GM19452 (cell line): ENCODE data around the gene MYO9B.

Experiments
- ATAC-seq: cut with Tn5 transposase; IDR thresholded peaks from one replicate; pipeline ENCODE4 v1.9.1; 2021; ENCODE audit not compliant: unreplicated experiment

MYO9B gene

DNA sequence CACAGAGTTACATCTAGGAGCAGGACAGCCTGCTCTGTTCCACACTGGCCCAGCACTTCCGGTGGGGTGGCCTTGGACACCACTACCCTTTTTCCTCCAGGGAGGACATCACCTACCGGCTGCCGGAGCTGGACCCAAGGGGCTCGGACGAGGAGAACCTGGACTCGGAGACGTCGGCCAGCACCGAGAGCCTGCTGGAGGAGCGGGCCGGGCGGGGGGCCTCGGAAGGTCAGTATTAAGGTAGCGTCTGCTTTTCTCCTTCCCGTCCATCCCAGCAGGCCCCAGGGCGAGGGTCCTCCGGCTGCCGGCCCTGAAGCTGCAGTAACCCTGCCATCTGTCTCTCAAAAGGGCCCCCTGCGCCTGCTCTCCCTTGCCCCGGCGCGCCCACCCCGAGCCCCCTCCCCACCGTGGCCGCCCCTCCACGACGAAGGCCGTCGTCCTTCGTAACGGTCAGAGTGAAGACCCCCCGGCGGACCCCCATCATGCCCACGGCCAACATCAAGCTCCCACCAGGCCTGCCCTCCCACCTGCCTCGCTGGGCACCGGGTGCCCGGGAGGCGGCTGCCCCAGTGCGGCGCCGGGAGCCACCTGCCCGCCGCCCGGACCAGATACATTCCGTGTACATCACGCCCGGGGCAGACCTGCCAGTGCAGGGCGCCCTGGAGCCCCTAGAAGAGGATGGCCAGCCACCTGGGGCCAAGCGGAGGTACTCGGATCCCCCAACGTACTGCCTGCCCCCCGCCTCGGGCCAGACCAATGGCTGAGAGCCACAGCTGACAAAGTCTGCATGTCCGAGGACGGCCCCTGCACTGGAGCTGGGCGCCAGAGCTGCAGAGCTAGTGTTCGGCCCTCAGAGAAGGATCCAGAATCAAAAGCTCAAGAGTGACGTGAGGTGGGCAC is 136.2 kb downstream of the MYO9B start:
- ATAC-seq, result no peak

DNA sequence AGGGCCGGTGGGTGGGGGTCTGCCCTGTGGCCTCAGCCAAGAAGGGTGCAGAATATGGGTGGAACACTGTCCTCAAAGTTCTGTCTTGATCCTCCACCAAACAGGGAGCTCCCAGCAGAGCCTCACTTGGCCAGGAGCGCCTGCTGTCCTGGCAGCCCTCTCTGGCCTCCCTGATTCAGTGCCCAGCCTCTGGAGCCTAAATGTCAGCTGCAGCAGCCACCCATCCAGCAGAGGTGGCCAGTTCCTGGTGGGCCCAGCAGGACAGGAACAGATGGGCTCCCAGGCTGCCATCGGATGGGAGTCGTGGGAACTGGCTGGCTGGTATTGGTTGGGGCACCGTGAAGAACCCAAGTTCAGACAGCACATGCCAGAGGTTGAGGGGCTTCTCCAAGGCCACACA is 137.8 kb downstream of the MYO9B start:
- no peak for ATAC-seq

DNA sequence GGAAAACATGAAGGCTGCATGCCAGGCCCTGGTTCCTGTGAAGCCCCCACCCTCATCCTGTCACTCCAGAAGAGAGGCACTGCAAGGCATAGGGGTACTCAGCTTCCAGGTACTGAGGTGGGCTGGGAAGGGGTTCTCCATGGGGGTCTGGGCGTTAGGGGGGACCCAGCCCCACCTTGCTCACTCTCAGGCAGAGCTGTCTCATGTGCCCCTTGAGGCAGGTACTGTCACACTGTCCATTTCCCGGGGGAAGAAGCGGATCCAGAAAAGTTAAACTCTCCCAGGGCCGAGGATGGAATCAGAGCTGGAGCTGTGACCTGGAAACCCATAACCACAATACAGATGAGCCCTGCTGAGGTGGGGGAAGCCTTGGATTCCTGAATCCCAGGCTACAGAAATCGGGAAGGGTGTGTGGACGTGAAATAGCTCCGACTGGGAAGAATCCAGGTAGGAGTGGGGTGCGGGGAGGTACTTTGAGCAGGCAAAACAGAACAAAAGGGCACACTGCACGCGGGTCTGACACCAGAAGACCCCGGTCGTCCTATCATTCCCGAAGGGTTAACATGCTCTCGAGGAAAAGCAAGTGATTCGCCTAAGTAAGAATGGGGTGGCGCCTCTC is 139.0 kb downstream of the MYO9B start:
- no peak for ATAC-seq

DNA sequence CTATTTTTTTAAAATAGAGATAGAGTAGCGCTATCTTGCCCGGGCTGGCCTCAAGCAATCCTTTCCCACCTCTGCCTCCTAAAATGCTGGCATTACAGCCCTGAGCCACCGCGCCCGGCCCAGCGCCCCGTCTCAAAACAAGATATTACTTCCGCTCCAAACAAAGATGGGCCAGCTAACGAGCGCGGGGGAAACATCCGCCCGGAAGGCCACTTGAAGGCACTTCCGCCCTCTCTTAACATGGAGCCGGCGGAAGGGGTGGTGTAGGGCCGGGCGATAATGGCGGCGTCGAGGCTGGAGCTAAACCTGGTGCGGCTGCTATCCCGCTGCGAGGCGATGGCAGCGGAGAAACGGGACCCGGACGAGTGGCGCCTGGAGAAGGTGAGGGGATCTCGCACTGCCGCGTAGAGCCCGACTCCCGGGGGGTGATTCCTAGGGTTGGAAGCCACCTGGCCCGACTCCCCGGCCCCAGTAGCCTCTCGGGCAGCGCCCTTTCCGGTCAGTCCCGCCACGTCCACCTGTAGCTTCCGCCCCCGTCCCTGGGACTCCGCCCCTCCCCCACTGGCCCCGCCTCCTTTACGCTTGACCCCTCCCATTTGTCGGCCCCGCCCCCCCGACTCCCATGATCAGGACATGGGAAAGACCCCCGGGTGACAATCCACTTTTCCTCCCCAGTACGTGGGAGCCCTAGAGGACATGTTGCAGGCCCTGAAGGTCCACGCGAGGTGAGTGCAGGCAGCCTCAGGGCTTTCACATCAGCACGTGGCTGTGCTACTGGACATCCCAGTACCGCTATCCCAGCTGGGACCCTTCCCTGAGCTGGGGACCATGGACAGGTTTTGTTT is 139.8 kb downstream of the MYO9B start, which contains the start of gene USE1:
Gene USE1, plus strand, starts transcription at position 231 of the 845 bp plus-strand sequence. Its CDS starts 49 bp downstream, at position 280.
- ATAC-seq, result peak; percentile 79

DNA sequence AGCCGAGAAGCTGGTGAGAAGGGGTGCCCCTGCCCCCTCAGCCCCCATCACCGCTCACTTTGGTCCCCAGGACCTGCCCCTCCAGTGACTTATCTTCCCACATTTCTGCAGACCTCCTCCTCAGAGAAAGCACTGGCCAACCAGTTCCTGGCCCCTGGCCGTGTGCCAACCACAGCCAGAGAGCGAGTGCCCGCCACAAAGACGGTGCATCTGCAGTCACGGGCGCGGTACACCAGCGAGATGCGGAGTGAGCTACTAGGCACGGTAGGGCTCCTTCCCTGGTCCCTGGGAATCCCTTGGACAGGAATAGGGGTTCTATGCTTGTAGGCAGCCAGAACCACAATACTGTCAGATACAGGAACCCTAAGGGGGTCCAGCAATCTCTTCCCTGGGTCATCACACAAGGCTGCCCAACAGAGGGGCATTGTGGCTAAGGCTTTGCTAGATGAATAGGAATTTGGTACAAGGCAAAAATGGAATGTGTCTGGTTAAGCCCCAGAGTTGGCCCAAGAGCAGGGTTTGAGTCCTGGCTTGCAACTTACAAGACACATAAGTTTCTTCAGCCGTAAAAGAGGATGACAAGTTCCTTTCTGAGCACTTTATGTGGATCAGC is 140.6 kb downstream of the MYO9B start:
- ATAC-seq, result no peak

DNA sequence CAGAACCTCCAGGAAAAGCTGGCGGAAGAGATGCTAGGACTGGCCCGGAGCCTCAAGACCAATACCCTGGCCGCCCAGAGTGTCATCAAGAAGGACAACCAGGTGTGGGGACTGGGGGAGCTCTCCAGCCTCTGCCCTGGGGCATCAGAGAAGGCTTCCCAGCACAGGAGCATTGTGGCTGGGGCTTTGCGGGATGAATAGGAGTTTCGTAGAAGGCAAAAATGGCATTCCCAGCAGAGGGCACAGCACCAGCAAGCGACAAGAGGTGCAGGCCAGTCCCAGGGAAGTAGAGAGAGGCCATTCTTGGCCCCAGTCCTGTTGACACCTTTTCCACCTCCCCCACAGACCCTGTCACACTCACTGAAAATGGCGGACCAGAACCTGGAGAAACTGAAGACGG is 143.7 kb downstream of the MYO9B start:
- ATAC-seq, result no peak

DNA sequence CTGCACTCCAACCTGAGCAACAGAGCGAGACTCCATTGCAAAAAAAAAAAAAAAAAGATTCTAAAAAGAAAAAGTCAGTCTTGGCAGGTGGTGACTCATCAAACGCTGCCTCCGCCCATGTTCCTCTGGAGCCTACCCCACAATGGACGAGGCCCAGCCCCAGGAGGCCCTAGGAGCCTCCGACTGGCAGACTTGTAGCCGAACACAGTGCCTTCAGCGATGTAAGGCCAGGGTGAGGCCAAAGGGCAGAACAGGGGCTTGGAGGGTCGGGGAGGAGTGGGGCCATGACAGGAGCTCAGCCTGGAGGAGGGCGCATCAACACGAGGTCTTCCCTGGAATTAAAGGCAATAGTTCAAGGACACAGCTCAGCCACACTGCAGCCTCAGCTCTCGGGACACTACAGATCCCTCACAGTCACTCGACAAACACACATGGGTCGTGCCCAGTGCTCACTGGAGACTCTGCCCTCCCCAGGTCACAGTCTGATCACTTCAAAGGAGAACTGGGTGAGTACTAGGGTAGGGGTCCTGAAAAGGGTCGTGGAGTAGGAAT is 144.7 kb downstream of the MYO9B start:
- ATAC-seq, result no peak

DNA sequence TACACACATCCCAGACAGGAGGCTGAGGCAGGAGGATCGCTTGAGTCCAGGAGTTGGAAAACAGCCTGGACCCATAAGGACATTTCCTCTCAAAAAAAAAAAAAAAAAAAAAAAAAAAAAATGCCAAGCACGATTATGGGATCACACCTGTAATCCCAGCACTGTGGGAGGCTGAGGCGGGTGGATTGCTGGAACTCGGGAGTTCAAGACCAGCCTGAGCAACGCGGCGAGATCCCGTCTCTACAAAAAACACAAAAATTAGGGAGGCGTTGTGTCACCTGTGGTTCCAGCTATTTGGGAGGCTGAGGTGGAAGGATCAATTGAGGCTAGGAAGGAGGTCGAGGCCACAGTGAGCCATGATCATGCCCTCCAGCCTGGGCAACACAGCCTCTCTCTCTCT is 149.5 kb downstream of the MYO9B start:
- no peak for ATAC-seq

DNA sequence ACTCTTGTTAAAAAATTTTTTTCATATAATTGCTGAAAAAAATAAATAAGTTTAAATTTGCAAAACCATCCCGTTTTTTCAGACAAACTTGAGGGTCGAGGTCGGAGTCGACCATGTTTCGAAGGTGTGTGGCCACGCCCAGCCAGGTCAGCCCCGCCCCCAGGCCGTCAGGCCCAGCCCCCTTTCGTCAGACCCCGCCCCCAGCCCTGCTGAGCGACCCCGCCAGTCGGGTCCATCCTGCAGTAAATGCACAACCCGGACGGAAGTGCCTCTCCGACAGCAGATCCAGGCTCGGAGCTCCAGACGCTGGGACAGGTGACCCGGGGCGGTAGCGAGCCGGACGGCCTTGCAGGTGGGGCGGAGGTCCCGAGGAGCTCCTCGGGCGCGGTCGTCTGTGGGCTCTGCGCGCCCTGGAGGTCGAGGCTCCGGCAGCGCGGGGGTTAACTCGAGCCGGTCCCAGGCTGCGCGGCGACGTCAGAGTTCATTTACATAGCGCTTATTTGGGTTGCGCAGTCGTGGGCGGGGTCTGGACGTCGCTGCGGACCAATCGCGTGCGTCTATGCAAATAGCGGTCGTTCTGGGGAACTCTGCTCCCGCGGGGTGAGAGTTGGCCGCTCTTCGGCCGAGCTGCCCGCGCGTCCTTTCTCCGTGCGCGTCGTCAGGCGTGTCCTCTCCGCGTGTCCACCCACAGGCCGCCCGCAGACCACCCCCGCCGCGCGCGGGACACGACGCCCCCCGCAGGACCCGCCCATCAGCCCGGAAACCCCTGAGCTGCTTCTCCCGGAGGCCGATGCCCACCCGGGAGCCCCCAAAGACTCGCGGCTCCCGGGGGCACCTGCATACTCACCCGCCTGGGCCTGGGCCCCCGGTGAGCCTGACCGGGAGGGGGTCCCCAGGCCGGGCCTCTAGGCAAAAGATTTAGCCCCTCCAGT is 150.7 kb downstream of the MYO9B start, which contains the start of gene OCEL1:
Gene OCEL1, plus strand, starts transcription at position 225 of the 932 bp plus-strand sequence. Its CDS starts 22 bp downstream, at position 247.
- ATAC-seq, result peak; percentile 86

DNA sequence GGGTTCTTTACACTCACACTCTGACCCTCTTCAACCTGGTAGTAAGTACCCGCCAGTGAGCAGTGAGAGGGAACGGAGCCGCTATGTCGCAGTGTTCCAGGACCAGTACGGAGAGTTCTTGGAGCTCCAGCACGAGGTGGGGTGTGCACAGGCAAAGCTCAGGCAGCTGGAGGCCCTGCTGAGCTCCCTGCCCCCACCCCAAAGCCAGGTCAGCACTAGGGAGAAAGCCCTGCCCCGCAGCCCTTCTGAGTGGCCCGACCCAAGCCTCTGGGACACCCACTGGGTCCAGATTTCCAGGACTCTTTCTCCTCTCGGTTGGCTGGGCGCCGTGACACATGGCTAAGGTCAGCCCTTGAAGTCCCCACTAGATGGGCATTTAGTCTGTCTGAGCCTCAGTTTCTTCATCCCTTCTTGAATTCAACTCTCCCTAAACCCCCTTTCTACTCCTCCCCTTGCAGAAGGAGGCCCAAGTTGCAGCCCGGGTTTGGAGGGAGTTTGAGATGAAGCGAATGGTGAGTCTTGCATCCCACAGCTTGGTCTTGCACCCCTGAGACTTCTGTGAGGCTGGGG is 152.3 kb downstream of the MYO9B start:
- ATAC-seq, result no peak

DNA sequence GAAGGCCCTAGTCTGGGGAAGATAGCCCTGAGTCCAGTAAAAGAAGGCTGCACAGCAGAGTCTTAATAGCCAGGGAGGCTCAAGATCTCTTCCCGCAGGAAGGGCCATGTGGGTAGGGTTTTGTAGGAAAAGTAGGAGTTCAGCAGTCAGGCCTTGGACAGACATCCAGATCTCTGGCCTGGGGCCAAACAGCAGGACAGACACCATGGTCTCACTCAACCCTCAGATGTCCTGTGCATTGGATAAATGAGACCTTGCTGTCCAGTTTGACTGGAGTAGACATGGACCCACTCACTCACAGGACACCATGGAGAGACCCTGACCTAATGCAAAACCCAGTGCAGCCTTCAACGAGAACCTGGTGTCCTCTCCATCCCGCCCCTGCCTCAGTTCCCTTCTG is 154.3 kb downstream of the MYO9B start:
- no peak for ATAC-seq

DNA sequence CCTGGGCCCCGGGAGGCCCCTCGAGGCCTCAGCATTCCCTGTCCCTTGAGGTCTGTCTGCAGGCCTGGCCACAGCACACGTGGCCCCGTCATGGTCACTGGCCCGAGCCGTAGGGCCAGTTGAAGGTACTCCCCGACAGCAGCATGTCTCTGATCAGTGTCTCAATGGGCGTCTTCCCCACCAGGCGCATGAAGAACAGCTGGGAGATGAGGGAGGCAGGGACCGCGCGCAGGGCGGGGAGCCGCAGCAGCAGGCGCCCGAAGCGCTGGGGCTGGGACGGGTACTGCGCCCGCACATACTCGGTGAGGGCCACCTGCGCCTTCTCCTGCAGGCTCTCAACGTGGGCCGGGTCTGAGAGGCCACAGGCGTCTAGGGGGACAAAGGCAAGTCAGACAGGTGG is 156.7 kb downstream of the MYO9B start:
- no peak for ATAC-seq

DNA sequence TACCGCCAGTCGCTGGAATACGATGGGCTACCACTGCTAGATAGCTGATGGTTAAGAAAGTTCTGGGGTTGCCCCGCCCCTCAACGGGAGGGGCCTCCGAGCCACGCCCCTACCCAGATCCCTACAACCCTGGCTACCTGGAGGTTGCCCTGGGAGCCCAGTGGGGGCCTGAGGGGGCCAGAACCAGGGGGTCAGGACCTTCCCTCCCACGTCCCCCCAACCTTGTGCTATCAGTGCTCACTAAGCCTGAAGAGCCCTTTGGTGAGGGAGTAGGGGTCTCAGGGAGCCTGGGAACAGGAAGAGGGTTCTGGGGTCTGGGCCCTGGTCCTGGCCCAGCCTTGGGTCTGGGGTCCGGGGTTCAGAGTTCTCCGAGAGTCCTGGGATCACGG is 159.3 kb downstream of the MYO9B start:
- no peak for ATAC-seq

DNA sequence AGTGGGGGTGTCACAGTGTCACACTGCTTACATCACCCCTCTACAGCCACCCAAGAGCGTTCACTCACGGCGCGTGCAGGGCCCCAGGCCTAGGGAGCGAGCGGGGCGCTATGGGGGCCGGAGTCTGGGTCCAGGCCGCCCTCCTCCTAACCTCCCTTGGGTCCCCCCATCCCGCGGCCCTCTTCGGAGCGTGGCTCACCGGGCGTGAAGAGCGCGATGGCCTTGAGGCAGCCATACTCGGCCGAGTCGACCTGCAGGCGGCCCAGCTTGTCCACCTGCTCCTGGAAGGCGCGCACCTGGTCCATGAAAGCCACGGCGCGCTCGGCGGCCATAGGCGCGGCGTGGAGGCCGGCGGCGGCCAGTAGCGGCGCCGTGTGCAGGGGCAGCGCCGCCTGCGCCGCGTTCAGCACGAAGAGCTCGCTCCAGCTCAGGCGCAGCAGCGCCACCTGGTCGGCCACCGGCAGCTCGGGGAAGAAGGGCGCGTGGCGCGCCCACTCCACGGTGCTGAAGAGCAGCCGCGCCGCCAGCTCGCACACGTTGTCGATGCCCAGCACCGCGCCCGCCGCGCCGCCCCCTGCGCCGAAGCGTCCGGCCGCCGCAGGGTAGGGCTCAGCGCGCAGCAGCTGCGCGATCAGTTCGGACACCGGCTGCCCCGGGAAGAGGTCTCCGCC is 159.9 kb downstream of the MYO9B start:
- peak; percentile 53 for ATAC-seq

DNA sequence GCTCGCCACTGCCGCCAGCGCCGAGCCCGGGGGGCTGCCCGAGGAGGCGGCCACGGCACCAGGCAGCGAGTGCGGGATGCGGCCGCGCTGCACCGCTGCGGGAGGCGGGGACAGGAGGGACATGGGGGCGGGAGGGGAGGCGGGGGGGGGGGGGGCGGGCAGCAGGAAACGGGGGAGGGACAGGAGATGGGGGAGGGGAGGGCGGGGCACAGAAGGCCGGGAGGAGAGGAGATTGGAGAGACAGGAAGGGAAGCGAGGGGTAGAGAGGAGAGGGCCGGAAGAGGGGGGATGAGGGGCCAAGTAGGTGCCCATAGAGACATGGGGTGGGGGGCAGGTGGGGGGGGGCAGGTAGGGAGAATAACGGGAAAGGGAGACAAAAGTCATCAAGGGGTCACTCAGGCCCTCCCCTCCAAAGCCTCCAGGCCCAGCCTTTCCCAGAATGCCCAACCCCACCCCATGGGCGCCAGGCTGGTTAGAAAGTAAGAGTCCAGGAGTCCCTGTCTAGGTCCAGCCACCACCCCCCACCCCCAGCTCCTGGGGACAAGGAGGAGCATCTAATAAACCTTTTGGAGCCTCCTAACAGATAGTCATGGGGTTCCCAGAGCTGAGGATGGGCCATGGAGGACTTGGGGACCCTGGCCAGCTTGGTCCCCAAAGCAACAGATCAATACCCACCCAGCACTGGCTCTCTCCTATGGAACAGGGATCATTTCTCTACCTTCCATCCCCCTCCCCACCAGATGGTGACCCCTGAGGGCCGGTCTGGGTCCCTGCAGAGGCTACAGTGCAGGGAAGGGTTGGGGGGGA is 160.6 kb downstream of the MYO9B start:
- ATAC-seq, result no peak

DNA sequence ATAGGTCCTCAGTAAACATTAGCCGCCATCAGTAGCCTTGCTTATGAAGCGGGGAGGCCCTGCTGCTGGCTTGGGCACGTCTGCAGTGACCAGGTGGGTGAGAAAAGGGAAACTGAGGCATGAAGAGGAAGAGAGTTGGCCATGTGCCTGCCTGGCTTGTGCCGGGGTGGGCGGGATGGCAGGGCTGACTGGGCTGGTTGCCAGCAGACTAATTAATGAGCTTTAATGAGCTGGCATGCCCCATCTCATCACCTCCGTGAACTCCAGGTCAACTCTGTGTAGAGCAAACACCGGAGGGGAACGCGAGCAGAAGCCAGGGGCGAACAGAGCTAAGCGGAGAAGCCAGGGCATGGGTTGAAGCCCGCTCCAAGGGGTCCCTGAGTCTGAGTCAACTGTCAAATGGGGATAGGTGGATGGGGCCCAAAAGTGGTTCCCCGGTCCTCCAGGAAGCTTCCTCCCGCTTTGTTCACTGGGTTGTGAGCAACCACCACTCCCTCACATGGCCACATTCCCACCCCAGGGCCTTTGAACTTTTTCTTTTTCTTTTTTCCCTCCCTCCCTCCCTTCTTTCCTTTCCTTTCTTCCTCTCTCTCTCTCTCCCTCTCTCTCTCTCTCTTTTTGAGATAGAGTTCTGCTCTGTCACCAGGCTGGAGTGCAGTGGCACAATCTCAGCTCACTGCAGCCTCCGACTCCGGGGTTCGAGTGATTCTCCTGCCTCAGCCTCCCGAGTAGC is 161.4 kb downstream of the MYO9B start:
- ATAC-seq, result no peak
